LNCaP clone FGC (cell line): Measurements from ENCODE around the gene MAST1.

Experiments used
- DNase-seq: peaks from one replicate; pipeline ENCODE4 v3.0.0-alpha.2; 2011; ENCODE audit warnings: low read depth
- H3K4me3 ChIP-seq: 2 replicates; pipeline ENCODE4 v1.5.1; 2011; ENCODE audit warnings: mild to moderate bottlenecking, low read depth, low read length, control low read depth
- TF ChIP-seq, protein P1 (sequence below): IDR thresholded peaks from 2 replicates; pipeline ENCODE4 v1.5.1; 2012; ENCODE audit warnings: mild to moderate bottlenecking; ENCODE audit not compliant: control insufficient read depth, insufficient read depth; ENCODE audit errors: extremely low read depth

MAST1 gene

DNA sequence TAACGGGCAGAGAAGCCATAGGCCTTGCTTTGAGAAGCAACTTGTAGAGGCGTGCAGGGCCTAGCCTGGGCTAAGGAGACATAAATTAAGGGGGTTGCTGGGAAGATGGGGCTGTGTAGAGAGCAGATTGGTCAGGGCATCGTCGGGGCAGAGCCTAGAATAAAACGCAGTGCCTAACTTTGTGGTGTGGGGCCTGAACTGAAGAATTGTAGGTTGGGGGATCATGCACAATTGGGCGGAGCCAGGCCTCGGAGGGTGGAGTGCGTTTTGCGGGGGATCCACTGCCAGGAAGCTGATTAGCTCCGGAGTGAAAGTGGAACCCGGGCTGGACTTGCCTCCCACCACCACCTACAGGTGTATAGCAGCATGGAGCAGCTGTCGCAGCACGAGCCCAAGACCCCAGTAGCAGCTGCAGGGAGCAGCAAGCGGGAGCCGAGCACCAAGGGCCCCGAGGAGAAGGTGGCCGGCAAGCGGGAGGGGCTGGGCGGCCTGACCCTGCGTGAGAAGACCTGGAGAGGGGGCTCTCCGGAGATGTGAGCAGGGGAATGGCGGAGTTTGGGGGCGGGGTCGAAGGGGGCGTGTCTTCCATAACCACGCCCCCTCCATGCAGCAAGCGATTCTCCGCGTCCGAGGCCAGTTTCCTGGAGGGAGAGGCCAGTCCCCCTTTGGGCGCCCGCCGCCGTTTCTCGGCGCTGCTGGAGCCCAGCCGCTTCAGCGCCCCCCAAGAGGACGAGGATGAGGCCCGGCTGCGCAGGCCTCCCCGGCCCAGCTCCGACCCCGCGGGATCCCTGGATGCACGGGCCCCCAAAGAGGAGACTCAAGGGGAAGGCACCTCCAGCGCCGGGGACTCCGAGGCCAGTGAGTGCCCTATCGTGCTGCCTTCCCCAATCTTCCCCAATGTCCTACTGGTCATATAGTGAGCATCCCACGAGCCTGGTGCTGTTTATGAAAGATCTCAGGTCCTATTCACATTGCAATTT lies 29.1 kb downstream of the MAST1 start:
- TF ChIP-seq, protein P1, sequence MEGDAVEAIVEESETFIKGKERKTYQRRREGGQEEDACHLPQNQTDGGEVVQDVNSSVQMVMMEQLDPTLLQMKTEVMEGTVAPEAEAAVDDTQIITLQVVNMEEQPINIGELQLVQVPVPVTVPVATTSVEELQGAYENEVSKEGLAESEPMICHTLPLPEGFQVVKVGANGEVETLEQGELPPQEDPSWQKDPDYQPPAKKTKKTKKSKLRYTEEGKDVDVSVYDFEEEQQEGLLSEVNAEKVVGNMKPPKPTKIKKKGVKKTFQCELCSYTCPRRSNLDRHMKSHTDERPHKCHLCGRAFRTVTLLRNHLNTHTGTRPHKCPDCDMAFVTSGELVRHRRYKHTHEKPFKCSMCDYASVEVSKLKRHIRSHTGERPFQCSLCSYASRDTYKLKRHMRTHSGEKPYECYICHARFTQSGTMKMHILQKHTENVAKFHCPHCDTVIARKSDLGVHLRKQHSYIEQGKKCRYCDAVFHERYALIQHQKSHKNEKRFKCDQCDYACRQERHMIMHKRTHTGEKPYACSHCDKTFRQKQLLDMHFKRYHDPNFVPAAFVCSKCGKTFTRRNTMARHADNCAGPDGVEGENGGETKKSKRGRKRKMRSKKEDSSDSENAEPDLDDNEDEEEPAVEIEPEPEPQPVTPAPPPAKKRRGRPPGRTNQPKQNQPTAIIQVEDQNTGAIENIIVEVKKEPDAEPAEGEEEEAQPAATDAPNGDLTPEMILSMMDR = no peak
- DNase-seq = no peak
- no peak overlapping the region for H3K4me3 ChIP-seq

DNA sequence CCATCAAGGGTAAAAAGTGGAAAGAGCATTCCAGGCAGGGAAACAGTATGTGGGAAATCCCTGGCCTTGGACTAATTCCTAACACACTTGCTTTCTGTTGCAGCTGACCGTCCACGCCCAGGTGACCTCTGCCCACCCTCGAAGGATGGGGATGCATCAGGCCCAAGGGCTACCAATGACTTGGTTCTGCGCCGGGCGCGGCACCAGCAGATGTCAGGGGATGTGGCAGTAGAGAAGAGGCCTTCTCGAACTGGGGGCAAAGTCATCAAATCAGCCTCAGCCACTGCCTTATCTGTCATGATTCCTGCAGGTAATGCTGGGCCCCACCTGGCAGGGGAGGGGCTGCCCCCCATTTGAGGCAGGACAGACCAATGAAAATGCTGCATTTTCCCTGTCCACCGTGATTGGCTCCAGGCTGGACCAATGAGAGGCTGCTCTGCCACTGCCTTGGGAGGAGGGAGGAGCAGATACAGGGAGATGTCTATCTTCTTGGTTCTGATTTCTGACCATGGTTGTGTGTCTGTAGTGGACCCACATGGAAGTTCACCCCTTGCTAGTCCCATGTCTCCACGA lies 30.3 kb downstream of the MAST1 start:
- TF ChIP-seq, protein P1 = no peak
- H3K4me3 ChIP-seq = no peak overlapping the region
- DNase-seq = no peak

DNA sequence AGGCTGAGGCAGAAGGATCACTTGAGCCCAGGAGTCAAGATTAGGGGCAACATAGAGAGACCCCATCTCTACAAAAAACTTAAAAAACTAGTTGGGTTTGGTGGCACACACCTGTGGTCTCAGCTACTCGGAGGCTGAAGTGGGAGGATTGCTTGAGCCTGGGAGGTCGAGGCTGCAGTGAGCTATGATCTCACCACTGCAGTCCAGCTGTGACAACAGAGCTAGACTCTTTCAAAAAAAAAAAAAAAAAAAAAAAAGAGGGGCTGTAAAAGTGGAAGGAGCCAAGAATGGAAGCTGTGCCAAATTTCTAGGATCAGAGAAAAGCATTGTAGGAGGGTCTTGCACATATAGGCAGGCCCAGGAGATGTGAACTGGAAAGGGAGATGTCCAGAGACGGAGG lies 33.4 kb downstream of the MAST1 start:
- no peak for DNase-seq
- TF ChIP-seq, protein P1 = no peak

DNA sequence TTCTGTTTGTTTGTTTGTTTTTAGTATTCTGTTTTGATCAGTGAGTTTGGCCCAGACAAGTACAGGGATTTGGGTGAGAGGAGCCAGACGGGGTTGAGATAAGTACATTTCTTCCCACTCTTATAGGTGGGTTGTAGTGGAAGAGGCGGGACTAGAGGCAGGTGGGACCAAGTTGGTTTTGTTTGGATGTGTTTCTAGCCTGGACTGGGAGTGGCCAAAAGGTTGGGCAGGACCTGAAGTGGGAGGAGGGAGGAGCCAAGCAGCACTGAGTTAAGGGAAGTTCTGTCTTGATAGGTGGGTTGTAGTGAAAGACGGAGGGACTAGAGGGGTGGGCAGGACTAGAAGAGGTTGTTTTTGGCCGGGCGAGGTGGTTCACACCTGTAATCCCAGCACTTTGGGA lies 33.9 kb downstream of the MAST1 start:
- no peak for DNase-seq
- H3K4me3 ChIP-seq = no peak overlapping the region
- TF ChIP-seq, protein P1 = no peak

More for the DNA sequence above, 33.4 kb downstream of the MAST1 start:
- H3K4me3 ChIP-seq = no peak overlapping the region

DNA sequence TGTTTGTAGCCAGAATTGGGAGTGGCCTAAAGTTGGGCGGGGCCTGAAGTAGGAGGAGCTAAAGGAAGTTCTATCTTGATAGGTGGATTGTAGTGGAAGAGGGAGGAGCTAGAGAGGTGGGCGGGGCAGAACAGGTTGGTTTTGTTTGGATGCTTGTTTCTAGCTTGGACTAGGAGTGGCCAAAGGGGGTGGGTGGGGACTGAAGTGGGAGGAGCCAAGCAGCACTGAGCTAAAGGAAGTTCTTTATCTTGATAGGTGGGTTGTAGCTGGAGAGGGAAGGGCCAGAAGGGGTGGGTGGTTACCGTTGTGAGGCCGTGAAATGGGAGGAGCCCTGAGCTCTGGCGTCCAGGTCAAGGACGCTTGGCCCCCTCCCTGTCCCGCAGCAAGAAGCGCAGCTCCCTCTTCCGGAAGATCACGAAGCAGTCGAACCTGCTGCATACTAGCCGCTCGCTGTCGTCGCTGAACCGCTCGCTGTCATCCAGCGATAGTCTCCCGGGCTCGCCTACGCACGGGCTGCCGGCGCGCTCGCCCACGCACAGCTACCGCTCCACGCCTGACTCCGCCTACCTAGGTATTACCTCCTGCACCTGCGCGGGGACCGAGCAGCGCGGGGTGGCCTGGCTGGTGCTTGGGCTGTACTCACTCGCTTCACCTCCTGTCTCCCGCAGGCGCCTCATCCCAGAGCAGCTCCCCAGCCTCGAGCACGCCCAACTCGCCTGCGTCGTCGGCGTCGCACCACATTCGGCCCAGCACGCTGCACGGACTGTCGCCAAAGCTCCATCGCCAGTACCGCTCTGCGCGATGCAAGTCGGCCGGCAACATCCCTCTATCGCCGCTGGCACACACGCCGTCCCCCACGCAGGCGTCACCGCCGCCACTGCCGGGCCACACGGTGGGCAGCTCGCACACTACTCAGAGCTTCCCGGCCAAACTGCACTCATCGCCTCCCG lies 34.9 kb downstream of the MAST1 start:
- TF ChIP-seq, protein P1 = peak; percentile 34
- H3K4me3 ChIP-seq = peak overlapping the region; percentile 45
- peak; percentile 94 for DNase-seq

DNA sequence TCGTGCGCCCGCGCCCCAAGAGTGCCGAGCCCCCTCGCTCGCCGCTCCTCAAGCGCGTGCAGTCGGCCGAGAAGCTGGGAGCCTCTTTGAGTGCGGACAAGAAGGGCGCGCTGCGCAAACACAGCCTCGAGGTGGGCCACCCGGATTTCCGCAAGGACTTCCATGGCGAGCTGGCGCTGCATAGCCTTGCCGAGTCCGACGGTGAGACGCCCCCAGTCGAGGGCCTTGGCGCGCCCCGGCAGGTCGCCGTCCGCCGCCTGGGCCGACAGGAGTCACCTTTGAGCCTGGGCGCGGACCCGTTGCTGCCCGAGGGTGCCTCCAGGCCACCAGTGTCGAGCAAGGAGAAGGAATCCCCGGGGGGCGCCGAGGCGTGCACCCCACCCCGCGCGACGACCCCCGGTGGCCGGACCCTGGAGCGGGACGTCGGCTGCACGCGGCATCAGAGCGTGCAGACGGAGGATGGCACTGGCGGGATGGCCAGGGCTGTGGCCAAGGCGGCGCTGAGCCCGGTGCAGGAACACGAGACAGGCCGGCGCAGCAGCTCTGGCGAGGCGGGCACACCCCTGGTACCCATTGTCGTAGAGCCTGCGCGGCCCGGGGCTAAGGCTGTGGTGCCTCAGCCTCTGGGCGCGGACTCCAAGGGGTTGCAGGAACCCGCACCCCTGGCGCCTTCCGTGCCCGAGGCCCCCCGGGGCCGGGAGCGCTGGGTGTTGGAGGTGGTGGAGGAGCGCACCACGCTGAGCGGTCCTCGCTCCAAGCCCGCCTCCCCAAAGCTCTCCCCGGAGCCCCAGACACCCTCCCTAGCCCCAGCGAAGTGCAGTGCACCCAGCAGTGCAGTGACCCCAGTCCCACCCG lies 35.8 kb downstream of the MAST1 start:
- DNase-seq = no peak
- peak overlapping the region; percentile 45 for H3K4me3 ChIP-seq
- TF ChIP-seq, protein P1 = no peak
